Suprapubic skin (tissue), 3 donors: ENCODE data around the gene HLA-DOA.

Experiments
- CTCF ChIP-seq, 2 donors: fragments of 200-600 bp in 1 of 2; fragments of 450-650 bp in 1 of 2; sonication (generic) in 1 of 2; IDR thresholded peaks; one replicate each; pipeline ENCODE4 v1.5.1; 2016 to 2019; ENCODE audit warnings: antibody characterized with exemption in 2 of 2, mild to moderate bottlenecking in 1 of 2, moderate library complexity in 1 of 2
- EP300 ChIP-seq: sonication (generic); formaldehyde crosslinking; IDR thresholded peaks from one replicate; pipeline ENCODE4 v1.6.1; 2017; ENCODE audit warnings: antibody characterized with exemption
- POLR2A ChIP-seq, 2 donors: fragments of 450-650 bp; IDR thresholded peaks; one replicate each; pipeline ENCODE4 v1.6.1; 2017; ENCODE audit warnings: antibody characterized with exemption in 2 of 2, mild to moderate bottlenecking in 2 of 2, moderate library complexity in 2 of 2

GRCh38 chr6:33017018-33017417, 7.6 kb upstream of the HLA-DOA start:
- TF ChIP-seq CTCF (IDR thresholded peaks at IDR 0.05) (no peak), POLR2A (IDR thresholded peaks at IDR 0.05) (no peak), EP300 (no peak)
